Fibroblast of pulmonary artery (primary cell): ENCODE measurements around the gene PPP1R36.
"Not testable (repeated sequence)": the region's sequence is repeated elsewhere in the genome, so short reads cannot be mapped to it uniquely, and the experiment has no call there.

Experiments
- DNase-seq: peaks from one replicate; pipeline ENCODE4 v3.0.0-alpha.2; 2010; ENCODE audit warnings: low read depth
- H3K4me3 ChIP-seq: replicated peaks from 2 replicates; pipeline ENCODE4 v1.5.1; 2011; ENCODE audit warnings: low read depth, mild to moderate bottlenecking, control low read depth, low read length, moderate library complexity
- CTCF ChIP-seq: IDR thresholded peaks from 2 replicates; pipeline ENCODE4 v1.5.1; 2011; ENCODE audit warnings: mild to moderate bottlenecking, control low read depth, low read length, inconsistent platforms; ENCODE audit errors: missing control alignments

PPP1R36 gene

DNA sequence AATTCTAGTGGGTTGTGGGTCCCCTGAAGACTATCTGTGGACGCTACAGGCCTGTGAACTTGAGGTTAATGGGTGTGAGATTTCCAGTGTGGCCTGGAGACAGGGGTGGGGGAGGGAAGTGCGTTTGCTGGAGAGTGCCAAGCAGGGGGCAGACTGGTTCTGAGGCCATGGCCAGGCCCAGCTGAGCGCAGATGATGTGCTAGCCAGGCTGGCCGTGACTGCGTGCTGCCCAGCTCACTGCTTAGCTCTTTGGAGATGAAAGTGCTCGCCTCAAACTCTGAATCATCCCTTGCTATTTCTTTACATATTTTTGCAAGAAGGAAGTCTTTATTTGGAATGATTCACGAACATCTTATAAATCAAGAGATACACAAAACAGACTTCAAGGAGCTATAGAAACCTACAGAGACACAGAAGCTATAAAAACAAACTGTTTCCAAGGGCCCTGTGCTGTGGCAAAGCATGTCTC is 79.2 kb downstream of the PPP1R36 start:
- TF ChIP-seq CTCF: no peak
- H3K4me3 ChIP-seq: no peak overlapping the region
- peak; percentile 71 for DNase-seq

GRCh38 chr14:64630778-64631177 is 81.0 kb downstream of the PPP1R36 start:
- no peak overlapping the region for H3K4me3 ChIP-seq
- TF ChIP-seq CTCF: no peak
- no peak for DNase-seq

DNA sequence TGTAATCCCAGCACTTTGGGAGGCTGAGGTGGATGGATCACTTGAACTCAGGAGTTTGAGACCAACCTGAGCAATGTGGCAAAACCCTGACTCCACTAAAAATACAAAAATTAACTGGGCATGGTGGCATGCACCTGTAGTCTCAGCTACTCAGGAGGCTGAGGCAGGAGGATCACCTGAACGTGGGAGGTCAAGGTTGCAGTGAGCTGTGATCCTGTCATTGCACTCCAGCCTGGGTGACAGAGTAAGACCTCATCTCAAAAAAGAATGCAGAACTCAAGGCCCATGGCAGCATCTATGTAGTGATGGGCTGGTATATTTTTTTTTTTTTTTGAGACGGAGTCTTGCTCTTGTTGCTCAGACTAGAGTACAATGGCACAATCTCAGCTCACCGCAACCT is 81.5 kb downstream of the PPP1R36 start:
- DNase-seq: not testable (repeated sequence)

DNA sequence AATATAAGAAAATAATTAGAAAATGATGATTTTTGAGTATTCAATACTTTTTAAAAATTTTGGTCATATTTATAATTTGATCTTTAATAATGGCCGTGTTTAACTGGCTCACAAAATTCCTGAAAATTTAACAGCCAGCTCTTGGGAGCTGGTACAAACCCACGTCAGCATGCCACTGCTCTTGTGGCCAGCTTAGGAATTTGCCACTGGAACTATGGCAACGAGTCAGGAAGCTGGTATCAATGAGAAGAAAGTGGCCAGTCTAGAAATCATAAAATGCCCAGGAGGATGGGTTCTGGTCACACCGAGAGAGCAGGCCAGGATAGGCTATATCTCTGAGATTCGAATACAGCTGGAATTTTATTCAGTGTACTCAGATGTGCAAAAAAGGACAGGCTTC is 82.3 kb downstream of the PPP1R36 start:
- DNase-seq: no peak
- H3K4me3 ChIP-seq: no peak overlapping the region
- TF ChIP-seq CTCF: no peak

More for the DNA sequence above, 81.5 kb downstream of the PPP1R36 start:
- not testable (repeated sequence) for H3K4me3 ChIP-seq

- TF ChIP-seq CTCF: no peak
- H3K4me3 ChIP-seq: no peak overlapping the region
- DNase-seq: no peak
These were observed 84.8 kb downstream of the PPP1R36 start for GRCh38 chr14:64634558-64634957.

DNA sequence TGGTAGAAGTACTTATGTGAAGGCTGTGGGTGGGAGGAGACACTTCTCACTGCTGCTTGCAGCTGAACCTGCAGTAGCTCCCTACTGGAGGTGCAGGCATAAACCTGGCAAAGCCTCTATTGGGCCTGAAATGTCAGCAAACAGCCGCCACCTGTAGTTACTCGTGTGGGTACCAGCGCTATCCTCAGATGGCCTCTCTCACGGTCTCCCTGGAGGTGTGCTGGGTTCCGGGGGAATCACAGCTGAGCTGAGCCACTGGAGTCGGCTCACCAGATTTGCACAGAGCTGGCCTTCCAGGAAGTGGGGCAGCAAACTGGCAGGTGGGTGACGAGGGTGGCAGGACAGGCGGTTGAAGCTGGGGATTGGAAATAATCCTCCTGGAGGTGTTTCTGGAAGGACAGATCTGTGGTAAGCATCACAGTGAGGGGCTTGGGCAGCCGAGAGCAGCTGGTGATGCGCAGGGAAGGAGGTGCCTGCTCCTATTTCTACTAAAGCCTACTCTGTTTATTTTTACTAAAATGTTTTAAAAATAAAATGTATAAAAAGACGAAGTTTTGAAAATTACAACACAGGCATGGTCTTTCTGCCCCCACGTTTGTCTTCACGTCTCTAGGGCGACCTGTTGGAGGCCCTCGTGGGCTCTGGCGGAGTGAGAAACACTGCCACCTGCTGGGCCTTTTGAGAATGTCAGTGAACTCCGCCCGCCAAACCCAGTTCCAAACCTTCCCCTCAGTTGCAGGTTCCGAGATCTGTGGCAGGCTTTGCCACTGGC is 86.6 kb downstream of the PPP1R36 start:
- peak; percentile 69 for DNase-seq
- TF ChIP-seq CTCF: peak; percentile 77
- H3K4me3 ChIP-seq: no peak overlapping the region

GRCh38 chr14:64636980-64637429 is 87.2 kb downstream of the PPP1R36 start:
- no peak for TF ChIP-seq CTCF
- no peak for DNase-seq
- H3K4me3 ChIP-seq: no peak overlapping the region
